Epithelial cell of esophagus (primary cell): Measurements from ENCODE around the gene LIPN.

Source experiments
- DNase-seq: peaks from one replicate; pipeline ENCODE4 v3.0.0; 2010; ENCODE audit warnings: low read depth
- H3K4me3 ChIP-seq: 2 replicates; pipeline ENCODE4 v1.5.1; 2011; ENCODE audit warnings: mild to moderate bottlenecking, low read length, control low read depth
- TF ChIP-seq, protein P1 (sequence below): IDR thresholded peaks from 2 replicates; pipeline ENCODE4 v1.5.1; 2011; ENCODE audit warnings: low read depth, mild to moderate bottlenecking, low read length, control low read depth, inconsistent platforms; ENCODE audit not compliant: insufficient read depth; ENCODE audit errors: missing control alignments

LIPN gene

DNA sequence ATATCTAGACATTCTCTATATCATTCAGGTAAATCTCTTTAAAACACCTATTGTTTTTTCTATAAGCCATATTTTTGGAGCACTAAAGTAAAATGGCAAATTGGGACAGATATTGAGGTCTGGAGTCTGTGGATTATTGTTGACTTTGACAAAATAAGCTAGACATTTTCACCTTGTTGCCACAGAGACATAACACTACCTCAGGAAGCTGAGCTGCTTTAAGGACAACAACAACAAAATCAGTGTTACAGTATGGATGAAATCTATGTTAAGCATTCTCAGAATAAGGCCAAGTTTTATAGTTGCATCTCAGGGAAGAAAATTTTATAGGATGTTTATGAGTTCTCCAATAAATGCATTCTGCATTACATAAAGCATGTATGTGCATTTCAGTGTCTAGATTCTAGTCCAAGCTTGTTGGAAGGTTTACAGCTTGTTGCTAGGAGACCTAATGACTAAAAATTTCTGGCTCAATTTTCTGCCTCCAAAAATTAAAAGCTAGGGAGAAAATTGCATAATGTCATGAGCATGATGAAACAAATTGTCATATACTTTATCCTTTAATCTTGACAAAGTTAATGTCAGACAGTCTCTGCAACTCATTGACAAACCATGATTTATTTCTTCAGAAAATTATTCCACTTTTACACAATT is 61.1 kb downstream of the LIPN start:
- peak; percentile 87 for DNase-seq
- H3K4me3 ChIP-seq: no peak overlapping the region
- TF ChIP-seq, protein P1, sequence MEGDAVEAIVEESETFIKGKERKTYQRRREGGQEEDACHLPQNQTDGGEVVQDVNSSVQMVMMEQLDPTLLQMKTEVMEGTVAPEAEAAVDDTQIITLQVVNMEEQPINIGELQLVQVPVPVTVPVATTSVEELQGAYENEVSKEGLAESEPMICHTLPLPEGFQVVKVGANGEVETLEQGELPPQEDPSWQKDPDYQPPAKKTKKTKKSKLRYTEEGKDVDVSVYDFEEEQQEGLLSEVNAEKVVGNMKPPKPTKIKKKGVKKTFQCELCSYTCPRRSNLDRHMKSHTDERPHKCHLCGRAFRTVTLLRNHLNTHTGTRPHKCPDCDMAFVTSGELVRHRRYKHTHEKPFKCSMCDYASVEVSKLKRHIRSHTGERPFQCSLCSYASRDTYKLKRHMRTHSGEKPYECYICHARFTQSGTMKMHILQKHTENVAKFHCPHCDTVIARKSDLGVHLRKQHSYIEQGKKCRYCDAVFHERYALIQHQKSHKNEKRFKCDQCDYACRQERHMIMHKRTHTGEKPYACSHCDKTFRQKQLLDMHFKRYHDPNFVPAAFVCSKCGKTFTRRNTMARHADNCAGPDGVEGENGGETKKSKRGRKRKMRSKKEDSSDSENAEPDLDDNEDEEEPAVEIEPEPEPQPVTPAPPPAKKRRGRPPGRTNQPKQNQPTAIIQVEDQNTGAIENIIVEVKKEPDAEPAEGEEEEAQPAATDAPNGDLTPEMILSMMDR: no peak

DNA sequence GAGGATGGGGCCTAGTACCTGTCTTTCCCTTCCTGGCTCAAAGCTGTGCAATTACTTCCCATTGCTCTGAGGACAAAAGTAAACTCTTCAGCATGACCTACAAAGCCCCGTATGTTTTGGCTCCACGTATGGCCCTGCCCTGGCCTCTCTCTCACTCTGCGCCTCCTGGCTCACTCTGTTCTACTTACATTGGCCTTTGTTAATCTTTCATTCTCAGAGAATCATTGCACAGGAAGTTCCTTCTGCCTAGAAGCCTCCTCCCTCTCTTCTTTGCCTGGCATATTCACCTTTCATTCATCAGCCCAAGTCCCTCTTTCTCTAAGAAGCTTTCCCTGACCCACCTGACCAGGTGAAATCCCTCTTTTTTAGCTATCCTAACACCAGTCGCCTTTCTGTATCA is 66.6 kb downstream of the LIPN start:
- TF ChIP-seq, protein P1: no peak
- no peak overlapping the region for H3K4me3 ChIP-seq
- no peak for DNase-seq

DNA sequence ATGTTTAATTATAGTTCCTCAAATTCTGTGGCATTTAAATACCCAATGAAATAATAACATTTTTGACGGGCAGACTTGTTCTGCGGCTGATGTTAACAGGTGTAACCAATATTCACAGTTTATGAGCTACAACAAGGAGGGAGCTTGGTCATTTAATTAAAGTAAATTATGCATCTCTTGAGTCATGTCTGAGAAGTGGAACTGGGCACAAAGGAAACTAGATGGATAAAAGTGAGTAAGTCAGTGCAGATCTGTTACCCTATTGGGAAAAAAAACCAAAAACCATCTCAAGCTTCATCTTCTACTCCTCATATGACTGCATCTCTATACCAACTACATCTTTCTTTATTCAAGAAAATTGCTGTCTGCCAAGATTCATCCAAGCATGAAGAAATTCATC is 67.9 kb downstream of the LIPN start:
- TF ChIP-seq, protein P1: no peak
- DNase-seq: no peak
- H3K4me3 ChIP-seq: no peak overlapping the region

DNA sequence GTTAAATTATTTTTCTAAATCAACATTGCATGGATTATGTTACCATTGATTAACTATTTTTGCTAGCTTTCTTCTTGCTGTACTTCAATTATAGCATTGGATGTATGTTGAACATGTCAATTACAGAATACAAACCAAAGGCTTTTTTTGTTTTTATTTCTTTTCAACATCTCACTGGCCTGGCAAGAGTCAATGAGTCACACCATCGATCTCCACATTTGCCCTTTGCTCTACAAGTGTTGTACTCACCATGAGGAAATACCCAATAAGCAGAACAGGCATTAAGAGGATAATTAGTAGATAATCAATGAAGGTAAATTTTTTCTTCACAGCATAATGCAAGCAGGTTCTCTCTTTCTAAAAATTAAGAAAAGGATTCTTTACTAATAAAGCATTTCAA is 68.5 kb downstream of the LIPN start:
- no peak for DNase-seq
- H3K4me3 ChIP-seq: no peak overlapping the region
- TF ChIP-seq, protein P1: no peak
